Measurements from ENCODE around the gene PNPLA6.

The PNPLA6 gene

DNA sequence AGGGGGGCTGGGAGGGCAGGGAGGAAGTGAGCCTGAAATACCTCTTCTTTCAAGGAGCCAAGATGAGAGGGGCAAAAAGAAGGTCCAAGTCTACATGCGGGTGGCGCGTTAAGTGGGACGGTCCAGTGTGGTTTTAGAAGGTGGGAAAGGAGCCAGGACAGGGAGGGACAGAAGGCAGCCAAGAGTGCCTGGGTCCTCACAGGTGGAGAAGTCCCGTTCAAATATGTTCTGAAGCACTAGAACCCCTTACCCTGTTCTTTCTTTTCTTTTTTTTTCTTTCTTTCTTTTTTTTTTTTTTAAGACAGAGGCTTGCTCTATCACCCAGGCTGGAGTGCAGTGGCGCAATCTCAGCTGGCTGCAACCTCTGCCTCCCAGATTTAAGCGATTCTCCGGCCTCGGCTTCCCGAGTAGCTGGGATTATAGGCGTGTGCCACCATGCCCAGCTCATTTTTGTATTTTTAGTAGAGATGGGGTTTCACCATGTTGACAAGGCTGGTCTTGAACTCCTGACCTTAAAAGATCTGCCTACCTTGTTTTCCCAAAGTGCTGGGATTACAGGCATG is 67.5 kb downstream of the PNPLA6 start:
- DNase-seq, result no peak

DNA sequence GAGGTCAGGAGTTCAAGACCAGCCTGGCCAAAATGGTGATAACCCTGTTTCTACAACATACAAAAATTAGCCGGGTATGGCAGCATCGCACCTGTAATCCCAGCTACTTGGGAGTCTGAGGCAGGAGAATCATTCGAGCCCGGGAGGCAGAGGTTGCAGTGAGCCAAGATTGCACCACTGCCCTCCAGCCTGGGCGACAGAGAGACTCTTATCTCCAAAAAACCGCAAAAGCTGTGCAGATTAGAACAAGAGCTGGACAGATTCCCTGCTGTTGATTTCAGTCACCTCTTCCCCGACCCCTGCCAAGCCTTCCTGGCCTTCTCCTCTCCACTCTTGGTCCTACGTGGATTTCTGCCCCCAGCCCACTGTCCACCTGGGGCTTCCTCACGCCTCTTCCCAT is 68.4 kb downstream of the PNPLA6 start:
- DNase-seq, result no peak

DNA sequence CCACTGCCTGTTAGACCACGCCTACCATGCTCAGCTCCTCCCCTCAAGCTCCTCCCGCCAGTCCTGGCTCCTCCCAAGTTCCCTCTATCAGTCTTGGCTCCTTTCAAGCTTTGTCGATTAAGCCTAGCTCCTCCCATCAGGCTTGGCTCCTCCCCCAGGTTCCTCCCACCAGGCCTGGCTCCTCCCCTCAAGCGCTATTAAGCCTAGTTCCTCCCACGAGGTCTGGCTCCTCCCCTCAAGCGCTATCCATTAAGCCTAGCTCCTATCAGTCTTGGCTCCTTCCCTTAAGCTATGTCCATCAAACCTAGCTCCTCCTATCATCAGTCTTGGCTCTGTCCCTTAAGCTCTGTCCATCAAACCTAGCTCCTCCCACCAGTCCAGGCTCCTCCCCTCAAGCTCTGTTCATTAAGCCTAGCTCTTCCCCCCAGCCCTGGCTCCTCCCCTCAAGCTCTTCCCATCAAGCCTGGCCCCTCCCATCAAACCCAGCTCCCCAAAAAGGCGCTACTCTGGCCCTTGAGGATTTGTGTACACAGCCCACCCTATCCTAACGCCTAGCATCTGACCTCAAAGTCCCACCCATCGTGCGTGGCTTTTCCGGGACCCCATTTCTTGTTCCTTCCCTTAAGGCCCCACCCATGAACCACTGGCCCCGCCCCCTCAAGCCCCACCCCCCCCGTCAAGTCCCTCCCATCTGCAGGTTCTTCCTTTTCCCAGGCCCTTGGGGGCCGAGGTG is 70.1 kb downstream of the PNPLA6 start:
- DNase-seq, result no peak

DNA sequence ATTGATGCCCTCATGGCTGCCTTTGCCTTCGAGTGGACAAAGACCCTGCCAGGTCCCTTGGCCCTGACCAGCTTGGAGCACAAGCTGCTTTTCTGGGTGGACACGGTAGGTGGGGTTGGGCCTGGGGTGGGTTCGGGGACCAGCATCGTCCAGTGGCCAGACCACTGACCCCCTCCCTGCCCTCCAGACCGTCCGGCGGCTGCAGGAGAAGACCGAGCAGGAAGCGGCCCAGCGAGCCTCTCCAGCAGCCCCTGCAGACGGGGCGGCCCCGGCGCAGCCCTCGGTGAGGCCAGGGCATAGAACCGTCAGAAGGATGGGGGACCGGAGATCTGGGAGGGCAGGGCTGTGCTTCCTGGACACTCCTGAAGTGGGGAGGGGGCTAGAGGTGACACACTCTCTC is 70.8 kb downstream of the PNPLA6 start:
- DNase-seq, result no peak

DNA sequence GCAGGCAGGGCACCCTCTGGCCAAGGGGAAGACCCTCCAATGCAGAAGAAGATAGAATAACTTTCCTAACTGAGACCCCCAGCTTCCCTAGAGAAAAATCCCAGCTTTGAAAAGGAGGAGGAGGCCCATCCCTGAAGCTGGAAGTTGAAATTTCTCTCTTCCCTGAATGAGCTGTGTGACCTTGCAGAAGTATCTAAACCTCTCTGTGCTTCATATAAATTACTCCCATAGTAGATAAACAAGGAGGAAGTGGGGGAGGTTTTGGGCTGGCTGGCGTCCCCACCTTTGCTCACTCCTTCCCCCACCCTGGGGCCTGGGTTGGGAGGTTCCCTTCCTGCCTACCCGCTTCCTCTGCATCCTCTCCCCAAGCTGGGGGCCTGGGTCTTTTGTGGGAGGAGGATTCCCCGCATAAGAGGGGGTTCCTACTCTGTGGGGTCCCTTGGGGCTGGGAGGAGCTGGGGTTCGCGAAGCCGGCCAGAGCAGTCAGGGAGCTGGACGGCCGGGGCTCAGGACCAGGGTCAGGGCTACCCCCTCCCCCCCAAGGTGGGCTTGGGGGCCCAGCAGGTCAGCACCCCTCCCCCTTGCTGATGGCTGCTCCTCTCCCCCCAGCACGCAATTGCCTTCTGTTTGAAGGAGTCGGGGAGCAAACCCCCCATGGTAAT is 71.8 kb downstream of the PNPLA6 start:
- DNase-seq, result no peak

DNA sequence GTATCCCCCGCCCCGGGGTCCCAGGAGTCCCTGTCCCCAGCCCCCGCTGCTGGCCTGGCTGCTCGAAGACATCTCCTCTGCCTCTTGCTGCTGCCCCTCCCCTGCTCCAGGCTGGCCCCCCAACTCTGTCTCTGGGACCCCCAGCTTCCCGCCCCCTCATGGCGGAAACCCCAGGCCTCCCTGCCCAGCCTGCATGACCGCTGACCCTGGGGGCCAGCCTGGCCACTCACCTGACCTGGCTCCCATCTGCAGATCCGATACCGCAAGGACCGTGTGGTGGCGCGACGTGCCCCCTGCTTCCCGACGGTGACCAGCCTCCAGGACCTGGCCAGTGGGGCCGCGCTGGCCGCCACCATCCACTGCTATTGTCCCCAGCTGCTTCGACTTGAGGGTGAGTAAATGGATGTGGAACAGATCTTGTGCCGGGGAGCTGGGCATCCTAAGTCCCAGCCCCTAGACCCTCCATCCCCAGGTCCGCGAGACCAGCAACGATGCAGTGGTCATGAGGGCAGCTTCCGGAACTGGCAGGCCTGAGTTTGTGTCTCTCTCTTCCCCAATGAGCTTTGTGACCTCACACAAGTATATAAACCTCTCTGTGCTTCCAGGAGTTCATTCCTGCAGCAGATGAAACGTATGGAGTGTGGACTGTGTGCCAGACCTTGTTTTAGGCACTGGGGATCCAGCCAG is 72.5 kb downstream of the PNPLA6 start:
- no peak for DNase-seq

DNA sequence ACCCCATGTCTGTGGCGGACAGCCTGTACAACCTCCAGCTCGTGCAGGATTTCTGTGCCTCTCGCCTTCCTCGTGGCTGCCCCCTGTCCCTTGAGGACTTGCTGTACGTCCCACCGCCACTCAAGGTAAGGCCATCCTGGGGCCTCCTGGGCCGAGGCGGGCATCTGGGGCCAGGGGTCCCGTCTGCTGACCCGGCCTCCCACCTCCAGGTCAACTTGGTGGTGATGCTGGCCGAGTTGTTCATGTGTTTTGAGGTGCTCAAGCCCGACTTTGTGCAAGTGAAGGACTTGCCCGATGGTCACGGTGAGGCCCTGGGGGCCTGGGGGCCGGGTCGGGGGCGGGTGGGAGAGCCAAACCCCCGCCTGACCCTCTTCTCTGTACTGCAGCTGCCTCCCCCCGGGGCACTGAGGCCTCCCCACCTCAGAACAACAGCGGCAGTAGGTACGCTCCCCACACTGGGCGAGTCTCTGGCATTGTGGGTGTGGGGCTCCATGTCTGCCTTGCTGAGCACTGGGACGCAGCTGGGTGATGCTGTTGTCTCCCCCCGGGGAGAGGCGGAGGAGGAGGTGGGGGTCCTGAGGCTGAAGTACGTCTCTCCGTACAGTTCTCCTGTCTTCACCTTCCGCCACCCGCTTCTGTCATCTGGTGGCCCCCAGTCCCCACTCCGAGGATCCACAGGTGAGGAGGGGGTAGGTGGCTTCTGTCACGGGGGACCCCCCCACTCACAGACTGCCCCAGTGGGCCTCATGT is 75.1 kb downstream of the PNPLA6 start:
- no peak for DNase-seq
